Astrocyte (in vitro differentiated cells and primary cell): Measurements from ENCODE around the gene SEMA6C. TPM values are rescaled to one million over a fixed set of nuclear protein-coding genes. Genes with fewer than 3 reads are reported as not detected.
A peak's percentile ranks its signal among the peaks of the same experiment; 100 is the strongest.

Experiments
- DNase-seq: peaks from one replicate; pipeline ENCODE4 v3.0.0-alpha.2; 2010; ENCODE audit warnings: low read depth
- FAIRE-seq: peaks from 2 replicates; lab custom pipeline; 2011; peaks lifted over from hg19 to GRCh38; lab: Jason Lieb, UNC
- H2AFZ ChIP-seq: 2 replicates; pipeline ENCODE4 v1.6.0; 2012; ENCODE audit warnings: low read depth, low read length, inconsistent platforms
- H3K27ac ChIP-seq: 2 replicates; pipeline ENCODE4 v1.5.1; 2011; ENCODE audit warnings: low read depth, low read length, inconsistent platforms
- H3K27me3 ChIP-seq: 2 replicates; pipeline ENCODE4 v1.6.0; 2011; ENCODE audit warnings: low read length, inconsistent platforms; ENCODE audit not compliant: insufficient read depth
- H3K36me3 ChIP-seq: 2 replicates; pipeline ENCODE4 v1.5.1; 2011; ENCODE audit warnings: low read length, inconsistent platforms; ENCODE audit not compliant: insufficient read depth
- H3K4me1 ChIP-seq: 2 replicates; pipeline ENCODE4 v1.5.1; 2011; ENCODE audit warnings: low read length, inconsistent platforms; ENCODE audit not compliant: insufficient read depth
- H3K4me2 ChIP-seq: 2 replicates; pipeline ENCODE4 v1.6.0; 2012; ENCODE audit warnings: low read length, inconsistent platforms
- H3K4me3 ChIP-seq: 2 replicates; pipeline ENCODE4 v1.5.1; 2011; ENCODE audit warnings: low read depth, mild to moderate bottlenecking, low read length, inconsistent platforms; ENCODE audit not compliant: insufficient read depth
- H3K79me2 ChIP-seq: 2 replicates; pipeline ENCODE4 v1.6.0; 2012; ENCODE audit warnings: mild to moderate bottlenecking, low read length, inconsistent platforms; ENCODE audit not compliant: insufficient read depth
- H3K9ac ChIP-seq: 2 replicates; pipeline ENCODE4 v1.6.0; 2012; ENCODE audit warnings: mild to moderate bottlenecking, low read length, inconsistent platforms
- H3K9me3 ChIP-seq: 2 replicates; pipeline ENCODE4 v1.5.1; 2012; ENCODE audit warnings: low read depth, mild to moderate bottlenecking, low read length, inconsistent platforms; ENCODE audit not compliant: insufficient read depth
- H4K20me1 ChIP-seq: 2 replicates; pipeline ENCODE4 v1.6.0; 2012; ENCODE audit warnings: low read length, inconsistent platforms; ENCODE audit not compliant: insufficient read depth
- H3K27ac Mint-ChIP-seq: one replicate; pipeline ENCODE4 v1.8.0; 2021; ENCODE audit warnings: mild to moderate bottlenecking, mixed read lengths; ENCODE audit not compliant: unreplicated experiment
- H3K27me3 Mint-ChIP-seq: one replicate; pipeline ENCODE4 v1.8.0; 2021; ENCODE audit warnings: low read depth, mixed read lengths; ENCODE audit not compliant: unreplicated experiment
- H3K36me3 Mint-ChIP-seq: one replicate; pipeline ENCODE4 v1.8.0; 2021; ENCODE audit warnings: low read depth, mixed read lengths; ENCODE audit not compliant: unreplicated experiment
- H3K4me1 Mint-ChIP-seq: one replicate; pipeline ENCODE4 v1.8.0; 2021; ENCODE audit warnings: low read depth, mixed read lengths; ENCODE audit not compliant: unreplicated experiment
- H3K4me3 Mint-ChIP-seq: one replicate; pipeline ENCODE4 v1.8.0; 2021; ENCODE audit warnings: mild to moderate bottlenecking, moderate library complexity, mixed read lengths; ENCODE audit not compliant: unreplicated experiment
- H3K9me3 Mint-ChIP-seq: one replicate; pipeline ENCODE4 v1.8.0; 2021; ENCODE audit warnings: mild to moderate bottlenecking, mixed read lengths; ENCODE audit not compliant: unreplicated experiment
- CTCF ChIP-seq: IDR thresholded peaks from 2 replicates; pipeline ENCODE4 v1.5.1; 2011; ENCODE audit warnings: low read depth, mild to moderate bottlenecking, inconsistent platforms, low read length, moderate library complexity; ENCODE audit not compliant: insufficient read depth
- EZH2 ChIP-seq: IDR thresholded peaks from 2 replicates; pipeline ENCODE4 v1.6.1; 2012; ENCODE audit warnings: mild to moderate bottlenecking, low read length, inconsistent platforms; ENCODE audit not compliant: insufficient read depth
- total RNA-seq: library from RNA; stranded (reverse); gene quantifications from 2 replicates; pipeline ENCODE4 v1.2.1, GENCODE V29; 2021

SEMA6C gene
- total RNA-seq, 1 donor from 2014 or later, result 7.4 TPM

GRCh38 chr1:151131701-151132334, 14.6 kb downstream of the SEMA6C start:
- peaks cover 24% of the 10 kb centered on the region for H3K36me3 Mint-ChIP-seq
- H3K27me3 ChIP-seq, result peaks cover 2% of the 10 kb centered on the region
- H3K27me3 Mint-ChIP-seq, result peaks cover 38% of the 10 kb centered on the region
- H3K9me3 Mint-ChIP-seq, result peaks cover 2% of the 10 kb centered on the region
- peak overlapping the region; percentile 54 for H3K4me3 ChIP-seq
- FAIRE-seq (no peak), DNase-seq (no peak)
- no peaks in the 10 kb centered on the region for H4K20me1 ChIP-seq
- H3K36me3 ChIP-seq, result no peaks in the 10 kb centered on the region
- peak overlapping the region; percentile 52 for H3K9ac ChIP-seq
- peak overlapping the region; percentile 79 for H2AFZ ChIP-seq
- H3K9me3 ChIP-seq, result no peaks in the 10 kb centered on the region
- H3K4me2 ChIP-seq, result peak overlapping the region; percentile 83
- H3K4me3 Mint-ChIP-seq, result peak overlapping the region; percentile 57
- no peaks in the 10 kb centered on the region for H3K4me1 Mint-ChIP-seq
- no peak overlapping the region for H3K27ac ChIP-seq
- H3K4me1 ChIP-seq, result peaks cover 9% of the 10 kb centered on the region
- no peaks in the 10 kb centered on the region for H3K79me2 ChIP-seq
- H3K27ac Mint-ChIP-seq, result no peak overlapping the region
- TF ChIP-seq EZH2 (no peak), CTCF (no peak)

- Histone ChIP-seq H3K9ac (peak overlapping the region; percentile 52), H3K27ac (no peak overlapping the region), H4K20me1 (no peaks in the 10 kb centered on the region), H2AFZ (peak overlapping the region; percentile 79), H3K79me2 (no peaks in the 10 kb centered on the region), H3K4me1 (peaks cover 9% of the 10 kb centered on the region), H3K27me3 (peaks cover 2% of the 10 kb centered on the region), H3K9me3 (no peaks in the 10 kb centered on the region), H3K4me2 (peak overlapping the region; percentile 83), H3K36me3 (no peaks in the 10 kb centered on the region), H3K4me3 (peak overlapping the region; percentile 54)
- H3K27me3 Mint-ChIP-seq, result peaks cover 37% of the 10 kb centered on the region
- FAIRE-seq (no peak), DNase-seq (peak; percentile 86)
- H3K4me1 Mint-ChIP-seq, result no peaks in the 10 kb centered on the region
- peaks cover 20% of the 10 kb centered on the region for H3K36me3 Mint-ChIP-seq
- no peak overlapping the region for H3K27ac Mint-ChIP-seq
- no peak for TF ChIP-seq CTCF
- TF ChIP-seq EZH2, result no peak
- peaks cover 2% of the 10 kb centered on the region for H3K9me3 Mint-ChIP-seq
- H3K4me3 Mint-ChIP-seq, result peak overlapping the region; percentile 69
Measured at GRCh38 chr1:151130987-151131586, 15.3 kb downstream of the SEMA6C start.

GRCh38 chr1:151128800-151129199, 17.6 kb downstream of the SEMA6C start:
- Histone ChIP-seq H3K4me2 (no peak overlapping the region), H3K36me3 (no peaks in the 10 kb centered on the region), H3K9me3 (no peaks in the 10 kb centered on the region), H4K20me1 (no peaks in the 10 kb centered on the region), H2AFZ (no peak overlapping the region), H3K4me3 (no peak overlapping the region), H3K9ac (no peak overlapping the region), H3K79me2 (no peaks in the 10 kb centered on the region), H3K4me1 (peaks cover 9% of the 10 kb centered on the region), H3K27me3 (peaks cover 2% of the 10 kb centered on the region), H3K27ac (no peak overlapping the region)
- H3K4me1 Mint-ChIP-seq, result peaks cover 4% of the 10 kb centered on the region
- H3K4me3 Mint-ChIP-seq, result no peak overlapping the region
- DNase-seq, result no peak
- peaks cover 1% of the 10 kb centered on the region for H3K36me3 Mint-ChIP-seq
- peaks cover 22% of the 10 kb centered on the region for H3K27me3 Mint-ChIP-seq
- no peak for FAIRE-seq
- TF ChIP-seq EZH2 (no peak), CTCF (no peak)
- no peak overlapping the region for H3K27ac Mint-ChIP-seq
- no peaks in the 10 kb centered on the region for H3K9me3 Mint-ChIP-seq
